Measurements from ENCODE around the gene SETDB2. TPM values are rescaled to one million over a fixed set of nuclear protein-coding genes. Genes with fewer than 3 reads are reported as not detected.
A peak's percentile ranks its signal among the peaks of the same experiment; 100 is the strongest.

SETDB2 gene
- total RNA-seq, 1 donor from 2014 or later: 10.8 TPM

- H3K4me1 Mint-ChIP-seq: no peaks in the 10 kb centered on the region
- no peak for DNase-seq (ENCODE audit: low spot score in 2 of 2, unreplicated experiment in 2 of 2)
- no peak overlapping the region for H3K27ac Mint-ChIP-seq
- no peak overlapping the region for H3K4me3 Mint-ChIP-seq
- no peak for TF ChIP-seq CTCF (IDR thresholded peaks at IDR 0.05; ENCODE audit: unreplicated experiment)
- H3K9me3 Mint-ChIP-seq: peaks cover 22% of the 10 kb centered on the region
- peaks cover 45% of the 10 kb centered on the region for H3K36me3 Mint-ChIP-seq
- H3K27me3 Mint-ChIP-seq (ENCODE audit: low read depth): no peaks in the 10 kb centered on the region
Observed at GRCh38 chr13:49466292-49466838, 22.3 kb downstream of the SETDB2 start.

- H3K4me1 Mint-ChIP-seq: no peaks in the 10 kb centered on the region
- H3K36me3 Mint-ChIP-seq: peaks cover 22% of the 10 kb centered on the region
- TF ChIP-seq CTCF (IDR thresholded peaks at IDR 0.05; ENCODE audit: unreplicated experiment): no peak
- no peak for DNase-seq (ENCODE audit: low spot score in 2 of 2, unreplicated experiment in 2 of 2)
- H3K4me3 Mint-ChIP-seq: no peak overlapping the region
- no peaks in the 10 kb centered on the region for H3K27me3 Mint-ChIP-seq (ENCODE audit: low read depth)
- H3K27ac Mint-ChIP-seq: no peak overlapping the region
- no peaks in the 10 kb centered on the region for H3K9me3 Mint-ChIP-seq
Observed at GRCh38 chr13:49472186-49472585, 28.1 kb downstream of the SETDB2 start.

GRCh38 chr13:49476529-49476928, 32.5 kb downstream of the SETDB2 start:
- Mint-ChIP-seq H3K4me3 (no peak overlapping the region), H3K27me3 (ENCODE audit: low read depth) (no peaks in the 10 kb centered on the region), H3K36me3 (peaks cover 13% of the 10 kb centered on the region), H3K27ac (no peak overlapping the region), H3K9me3 (no peaks in the 10 kb centered on the region), H3K4me1 (no peaks in the 10 kb centered on the region)
- DNase-seq (ENCODE audit: low spot score in 2 of 2, unreplicated experiment in 2 of 2): no peak
- no peak for TF ChIP-seq CTCF (IDR thresholded peaks at IDR 0.05; ENCODE audit: unreplicated experiment)

DNA sequence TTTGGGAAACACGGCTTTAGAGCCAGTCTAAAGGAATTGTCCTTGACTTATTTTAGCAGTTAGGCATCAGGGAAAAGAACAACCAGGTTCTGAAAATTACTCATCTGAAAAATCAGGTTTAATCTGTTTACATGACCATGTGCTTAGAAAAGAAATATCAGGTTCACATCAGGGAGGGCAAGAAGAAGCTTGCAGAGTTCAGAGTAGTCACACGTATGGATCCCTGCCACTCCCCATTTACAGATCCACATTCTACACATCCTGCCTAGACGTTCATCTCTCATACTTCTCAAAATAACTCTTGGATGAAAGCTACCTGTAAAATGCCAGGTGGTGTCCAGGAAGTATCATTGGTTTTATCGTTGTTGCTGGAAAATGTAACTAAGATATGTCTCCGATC, 37.7 kb downstream of the SETDB2 start:
- H3K4me1 Mint-ChIP-seq: no peaks in the 10 kb centered on the region
- no peak for TF ChIP-seq CTCF (IDR thresholded peaks at IDR 0.05; ENCODE audit: unreplicated experiment)
- H3K27ac Mint-ChIP-seq: no peak overlapping the region
- peaks cover 17% of the 10 kb centered on the region for H3K36me3 Mint-ChIP-seq
- H3K27me3 Mint-ChIP-seq (ENCODE audit: low read depth): no peaks in the 10 kb centered on the region
- no peak for DNase-seq (ENCODE audit: low spot score in 2 of 2, unreplicated experiment in 2 of 2)
- no peak overlapping the region for H3K4me3 Mint-ChIP-seq
- no peaks in the 10 kb centered on the region for H3K9me3 Mint-ChIP-seq

GRCh38 chr13:49488563-49488962, 44.5 kb downstream of the SETDB2 start:
- no peak overlapping the region for H3K27ac Mint-ChIP-seq
- no peak for TF ChIP-seq CTCF (IDR thresholded peaks at IDR 0.05; ENCODE audit: unreplicated experiment)
- H3K9me3 Mint-ChIP-seq: no peaks in the 10 kb centered on the region
- no peak overlapping the region for H3K4me3 Mint-ChIP-seq
- H3K36me3 Mint-ChIP-seq: peaks cover 16% of the 10 kb centered on the region
- H3K4me1 Mint-ChIP-seq: no peaks in the 10 kb centered on the region
- DNase-seq (ENCODE audit: low spot score in 2 of 2, unreplicated experiment in 2 of 2): no peak
- no peaks in the 10 kb centered on the region for H3K27me3 Mint-ChIP-seq (ENCODE audit: low read depth)

DNA sequence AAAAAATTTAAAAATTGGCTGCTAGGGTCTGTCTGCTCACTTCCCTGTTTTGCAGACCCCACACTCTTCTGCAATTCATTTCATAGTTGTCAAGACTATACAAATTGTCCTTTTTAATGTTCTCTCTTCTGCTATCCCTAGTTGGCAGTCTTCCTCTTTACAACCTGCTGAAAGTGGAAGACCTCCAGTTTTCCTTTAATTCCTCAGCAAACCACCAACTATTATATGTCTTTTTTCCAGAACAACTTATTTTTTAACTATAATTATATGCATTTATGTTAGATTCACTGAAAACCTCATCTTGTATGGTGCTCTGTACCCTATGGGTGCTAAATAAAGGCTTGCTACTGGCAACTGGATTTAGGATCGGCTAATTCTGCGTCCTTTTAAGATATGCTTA, 50.6 kb downstream of the SETDB2 start:
- no peaks in the 10 kb centered on the region for H3K27me3 Mint-ChIP-seq (ENCODE audit: low read depth)
- DNase-seq (ENCODE audit: low spot score in 2 of 2, unreplicated experiment in 2 of 2): no peak
- H3K27ac Mint-ChIP-seq: peak overlapping the region; percentile 25
- TF ChIP-seq CTCF (IDR thresholded peaks at IDR 0.05; ENCODE audit: unreplicated experiment): no peak
- H3K4me3 Mint-ChIP-seq: peak overlapping the region; percentile 90
- H3K9me3 Mint-ChIP-seq: no peaks in the 10 kb centered on the region
- H3K4me1 Mint-ChIP-seq: peaks cover 5% of the 10 kb centered on the region
- no peaks in the 10 kb centered on the region for H3K36me3 Mint-ChIP-seq

All from mesothelial cell of epicardium (in vitro differentiated cells).